Embryonic facial prominence (tissue), 1 donor: ENCODE data around the gene BTRC.

Experiments used
- DNase-seq: peaks from one replicate; pipeline ENCODE4 v3.0.0-alpha.2; 2016; ENCODE audit errors: extremely low spot score

The BTRC gene

DNA sequence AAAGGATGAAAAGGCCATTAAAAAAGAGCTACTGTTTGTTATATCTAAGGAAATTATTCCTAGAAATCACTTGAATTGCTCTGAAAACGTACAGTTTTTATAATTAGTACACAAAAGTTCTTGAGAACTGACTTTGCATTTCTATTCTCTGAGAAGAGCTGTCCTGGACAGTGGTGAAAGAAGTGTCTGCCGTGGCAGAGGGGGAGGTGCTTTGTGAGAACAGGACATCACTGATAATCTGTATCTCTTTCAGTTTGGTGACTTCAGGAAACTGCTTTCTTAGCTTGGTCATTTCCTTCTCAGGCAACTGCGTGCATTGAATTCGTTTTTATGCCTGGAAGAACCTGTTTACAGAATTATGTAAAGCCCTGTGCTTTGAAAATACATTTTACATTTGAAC lies 182.0 kb downstream of the BTRC start:
- DNase-seq: no peak

DNA sequence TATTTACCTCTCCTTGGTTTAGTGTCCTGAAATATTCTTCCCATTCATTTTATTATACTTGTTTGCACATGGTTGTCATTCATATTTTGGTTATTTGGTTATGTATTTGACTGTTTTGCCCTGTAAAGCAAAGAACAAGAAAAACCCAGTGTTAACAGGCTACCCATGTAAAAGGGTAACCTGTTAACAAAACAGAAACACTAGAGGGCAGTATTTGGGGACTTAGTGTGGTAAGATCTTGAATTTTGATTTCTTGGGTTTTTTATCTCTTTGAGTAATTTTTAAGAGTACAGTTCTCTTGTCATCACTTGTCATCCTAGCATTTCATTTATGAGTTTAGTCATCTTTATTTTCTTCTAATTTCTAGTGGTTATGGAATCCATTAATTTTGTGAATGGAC lies 182.8 kb downstream of the BTRC start:
- DNase-seq: no peak

DNA sequence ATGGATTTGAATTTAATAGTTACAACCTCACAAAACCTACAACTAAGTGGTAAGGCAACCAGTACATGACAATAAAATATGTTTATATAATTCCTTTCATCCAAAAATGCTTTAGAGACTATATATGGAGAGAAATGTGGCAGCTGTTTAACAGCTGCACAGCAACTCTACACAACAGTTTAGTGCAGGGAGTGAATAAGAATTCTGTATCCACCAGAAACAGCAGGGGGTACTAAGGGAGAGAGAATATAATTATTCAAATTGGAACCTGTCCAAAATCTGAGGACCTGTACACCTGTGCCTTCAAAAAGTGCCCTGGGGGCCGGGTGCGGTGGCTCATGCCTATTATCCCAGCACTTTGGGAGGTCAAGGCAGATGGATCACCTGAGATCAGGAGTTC lies 184.5 kb downstream of the BTRC start:
- no peak for DNase-seq

DNA sequence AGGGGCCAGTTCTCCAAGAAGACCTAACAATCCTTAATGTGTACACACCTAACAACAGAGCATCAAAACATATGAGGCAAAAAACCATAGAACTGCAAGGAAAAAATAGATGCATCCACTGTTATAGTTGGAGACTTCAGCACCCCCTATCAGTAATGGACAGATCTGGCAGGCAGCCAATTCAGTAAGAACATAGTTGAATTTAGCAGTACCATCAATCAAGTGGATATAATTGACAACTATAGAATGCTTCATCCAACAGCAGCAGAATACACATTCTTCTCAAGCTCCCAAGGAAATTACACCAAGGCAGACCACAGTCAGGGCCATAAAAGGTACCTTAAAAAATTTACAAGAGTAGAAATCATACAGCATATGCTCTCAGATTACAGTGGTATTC lies 191.9 kb downstream of the BTRC start:
- no peak for DNase-seq

DNA sequence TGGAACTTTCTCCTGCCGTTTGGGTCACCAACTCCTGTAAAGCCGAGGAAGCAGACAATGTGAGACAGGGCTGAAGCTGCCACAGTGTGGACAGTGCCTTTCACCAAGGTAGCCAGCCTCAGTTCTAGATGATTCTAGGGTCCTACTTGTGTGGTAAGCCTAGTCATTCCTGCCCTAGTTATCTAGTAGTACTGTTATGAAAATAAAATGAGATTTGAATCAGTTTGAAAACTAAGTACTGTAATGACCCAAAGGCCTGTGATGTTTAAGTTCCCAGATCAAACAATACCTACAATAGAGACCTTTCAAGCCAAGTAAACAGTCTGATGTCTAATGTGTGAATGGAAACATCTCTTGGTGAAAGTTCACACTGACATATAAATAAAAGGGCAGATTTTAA lies 197.0 kb downstream of the BTRC start:
- DNase-seq: no peak

DNA sequence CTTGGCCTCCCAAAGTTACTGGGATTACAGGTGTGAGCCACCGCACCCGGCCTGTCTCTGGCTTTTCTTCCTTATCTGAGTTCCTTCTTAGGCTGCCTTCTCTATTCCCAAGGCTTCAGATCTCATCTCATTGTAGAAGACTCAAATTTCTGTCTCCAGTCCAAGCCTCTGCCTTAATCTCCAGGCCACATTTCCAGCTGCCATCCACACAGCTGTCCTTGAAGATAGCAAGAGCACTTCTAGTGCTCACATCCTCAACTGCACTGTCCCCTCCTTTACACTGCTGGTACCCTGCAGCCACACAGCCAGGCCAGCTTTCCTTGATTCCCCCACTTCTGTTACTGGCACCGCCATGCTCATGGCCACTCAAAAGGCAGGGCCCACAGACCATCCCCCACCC lies 198.5 kb downstream of the BTRC start:
- DNase-seq: no peak

DNA sequence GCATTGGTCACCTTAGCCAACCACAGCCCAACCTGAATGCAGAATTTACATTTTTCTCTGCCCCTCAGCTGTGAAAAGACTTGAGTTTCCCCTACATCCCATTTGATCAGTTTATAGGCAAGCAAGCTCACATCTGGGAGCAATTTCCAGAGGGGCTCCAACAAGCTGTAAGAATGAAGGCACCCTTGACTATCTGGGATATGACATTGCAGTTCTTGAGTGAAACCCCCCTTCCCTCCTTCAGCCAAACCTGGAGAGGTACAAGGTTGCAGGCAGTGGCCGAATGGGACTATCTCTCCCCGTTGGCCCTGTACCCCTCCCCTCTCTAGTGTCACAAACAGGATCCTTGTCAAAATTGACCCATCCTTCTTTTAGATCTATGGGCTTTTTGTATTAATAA lies 203.6 kb downstream of the BTRC start:
- DNase-seq: no peak

DNA sequence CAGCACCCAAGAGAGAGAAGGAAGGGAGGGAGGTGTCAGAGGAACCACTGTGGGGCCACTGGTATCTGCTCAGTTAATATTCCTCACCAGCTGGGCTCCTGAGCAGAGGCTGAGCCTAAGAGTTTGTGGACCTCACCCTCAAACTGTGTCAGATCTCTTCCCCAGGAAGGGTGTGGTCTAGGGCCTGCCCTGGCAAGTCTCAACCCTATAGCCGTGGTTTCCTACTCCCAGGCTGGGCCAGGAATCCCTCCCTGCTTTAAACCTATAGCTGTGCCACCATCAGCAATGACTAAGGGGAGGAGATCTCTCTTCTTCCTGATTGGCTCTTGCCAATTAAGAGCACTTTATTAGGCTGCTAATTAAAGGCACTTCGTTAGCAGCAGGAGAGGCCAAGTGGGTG lies 204.2 kb downstream of the BTRC start:
- no peak for DNase-seq

DNA sequence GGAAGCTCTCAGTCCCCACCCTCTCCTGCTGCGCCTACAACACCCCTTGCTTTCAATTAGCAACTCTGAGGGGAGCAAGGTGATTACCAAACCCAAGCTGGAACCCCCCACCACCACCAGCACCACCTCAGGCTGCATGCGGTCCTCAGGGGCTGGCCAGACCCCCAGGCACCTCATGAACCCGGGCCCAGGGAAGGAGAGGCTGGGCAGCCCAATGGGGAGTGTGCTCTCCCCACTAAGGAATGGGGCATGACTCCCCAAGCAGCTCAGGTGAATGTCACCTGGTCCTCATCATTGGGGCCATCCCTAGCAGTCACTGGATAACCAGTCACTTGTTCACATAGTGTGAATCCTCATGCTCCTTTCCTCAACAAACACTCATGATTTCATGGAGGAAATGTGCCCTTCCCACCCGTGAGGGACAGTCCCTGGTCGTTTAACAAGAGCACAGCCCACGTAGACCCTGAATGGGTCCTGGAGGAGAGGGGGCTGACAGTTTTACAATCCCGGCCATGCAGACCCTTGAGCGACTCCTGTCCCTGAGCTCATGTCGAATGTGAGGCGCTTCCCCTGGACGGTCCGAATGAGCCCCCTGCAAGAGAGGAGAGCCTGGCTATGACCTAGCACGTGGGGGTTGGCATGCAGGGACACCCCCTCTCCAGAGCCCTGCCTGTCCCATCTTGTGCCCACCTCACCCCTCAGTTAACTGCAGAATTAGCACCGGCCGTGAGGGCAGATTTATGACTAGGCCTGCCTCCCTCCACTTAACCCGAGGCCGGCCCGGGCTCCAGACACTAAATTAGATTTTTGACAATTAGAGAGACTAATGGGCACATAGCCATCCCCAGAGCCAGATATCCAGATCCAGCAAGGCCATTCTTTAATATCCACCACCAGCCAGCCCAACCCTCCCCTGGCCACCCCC lies 205.0 kb downstream of the BTRC start:
- DNase-seq: no peak

DNA sequence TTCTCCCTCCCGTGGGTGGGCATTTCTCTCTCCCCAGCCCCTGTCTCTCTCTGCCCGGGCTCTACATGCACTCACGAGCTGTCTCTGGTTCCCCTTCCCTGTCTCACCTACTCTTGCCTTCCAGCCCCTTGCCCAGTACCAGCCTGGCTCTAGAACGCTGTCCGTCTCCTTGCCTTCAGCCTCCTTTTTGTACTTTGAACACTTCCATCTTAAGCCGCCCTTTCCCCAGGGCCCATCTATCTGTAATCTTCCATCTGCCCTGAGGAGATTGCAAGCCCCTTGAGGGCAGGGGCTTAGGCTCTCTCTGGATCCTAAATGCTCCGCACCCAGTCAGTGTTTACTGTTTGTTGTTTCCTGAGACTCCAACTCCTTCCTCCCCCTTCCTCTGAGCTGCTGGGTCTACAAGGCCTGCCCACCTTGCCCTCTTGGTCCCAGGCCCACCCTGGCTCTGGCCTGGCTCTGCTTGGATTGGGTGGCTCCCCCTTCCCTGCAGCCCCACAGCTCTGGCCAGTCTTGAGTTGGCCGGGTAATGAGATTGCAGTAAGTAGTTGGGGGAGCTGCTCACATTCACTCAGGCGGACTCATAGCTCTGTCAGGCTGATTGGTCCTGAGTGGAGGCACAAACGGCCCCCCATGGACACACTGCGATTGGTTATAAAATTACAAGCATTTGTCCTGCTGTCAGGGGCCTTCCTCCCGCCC lies 205.8 kb downstream of the BTRC start:
- no peak for DNase-seq

DNA sequence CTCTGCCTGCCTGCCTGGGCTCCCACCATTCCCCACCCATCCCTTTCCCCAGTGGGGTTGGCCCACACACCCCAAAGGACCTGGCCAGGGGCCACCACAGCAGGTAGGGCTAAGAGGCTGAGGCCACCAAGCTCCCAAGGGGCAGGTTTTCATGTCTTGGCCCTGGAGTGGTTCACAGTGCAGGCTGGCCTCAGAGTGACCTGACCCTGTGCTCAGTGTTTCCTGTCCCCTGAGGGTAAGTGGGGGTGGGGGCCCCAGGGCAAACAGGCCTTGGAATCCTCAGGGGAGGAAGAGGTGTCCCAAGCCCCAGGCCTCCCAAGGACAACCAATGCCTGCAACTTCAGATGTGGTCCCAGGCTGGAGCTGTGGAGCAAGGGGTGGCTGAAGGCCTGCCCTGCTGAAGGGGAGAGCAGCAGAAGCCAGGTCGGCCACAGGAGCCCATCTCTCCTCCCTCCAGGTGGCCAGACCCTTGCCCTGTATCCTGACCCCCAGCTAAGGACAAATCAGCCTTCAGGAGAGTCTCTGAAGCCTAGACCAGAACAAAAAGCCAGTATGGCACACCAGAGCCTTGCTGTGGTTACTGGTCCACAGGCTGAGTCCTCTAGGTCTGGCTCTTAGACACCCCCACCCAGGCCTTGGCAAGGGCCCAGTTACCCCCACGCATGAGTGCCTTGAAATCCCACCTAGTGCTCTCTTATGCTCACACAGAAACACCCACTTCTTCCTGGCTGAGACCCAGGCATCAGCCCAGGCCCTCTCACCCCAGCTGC lies 206.5 kb downstream of the BTRC start:
- DNase-seq: no peak

DNA sequence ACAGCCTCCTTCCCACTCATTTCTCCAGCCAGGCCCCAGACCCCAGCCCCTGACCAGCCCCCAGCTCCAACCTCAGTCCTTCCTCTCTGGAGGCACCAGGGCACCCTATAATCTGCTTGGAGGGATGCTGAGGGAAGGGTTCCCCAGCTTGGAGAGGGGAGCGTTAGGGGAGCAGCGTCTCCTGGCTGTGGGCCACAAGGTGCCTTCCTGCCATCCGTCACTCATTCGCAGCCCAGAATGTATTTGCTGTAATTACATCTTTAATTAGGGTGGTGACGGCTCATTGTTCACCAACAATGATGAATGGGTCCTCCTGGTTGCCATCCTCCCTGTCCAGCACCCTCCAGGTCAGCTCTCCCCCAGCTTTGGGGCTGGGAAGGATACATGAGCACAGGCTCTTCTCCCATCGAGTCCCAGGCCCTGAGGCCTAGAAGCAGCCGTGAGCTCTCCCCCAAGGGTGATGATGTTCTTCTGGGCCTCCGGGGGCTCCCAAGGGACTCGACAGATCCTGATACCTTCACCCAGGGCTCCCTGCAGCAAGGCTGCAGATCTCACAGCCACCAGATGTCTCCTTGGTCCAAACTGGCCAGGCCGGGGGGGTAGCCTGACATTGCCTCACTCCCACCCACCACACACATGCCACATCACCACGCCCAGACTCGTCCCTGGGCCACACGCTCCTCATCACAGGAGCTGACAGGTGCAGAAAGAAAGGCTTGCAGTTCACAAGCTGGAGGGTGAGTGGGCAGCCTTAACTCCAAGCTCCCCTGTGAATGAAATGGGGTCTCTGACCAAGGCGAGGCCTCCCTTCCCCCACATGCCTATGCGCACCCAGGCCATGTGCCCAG lies 207.3 kb downstream of the BTRC start:
- no peak for DNase-seq

DNA sequence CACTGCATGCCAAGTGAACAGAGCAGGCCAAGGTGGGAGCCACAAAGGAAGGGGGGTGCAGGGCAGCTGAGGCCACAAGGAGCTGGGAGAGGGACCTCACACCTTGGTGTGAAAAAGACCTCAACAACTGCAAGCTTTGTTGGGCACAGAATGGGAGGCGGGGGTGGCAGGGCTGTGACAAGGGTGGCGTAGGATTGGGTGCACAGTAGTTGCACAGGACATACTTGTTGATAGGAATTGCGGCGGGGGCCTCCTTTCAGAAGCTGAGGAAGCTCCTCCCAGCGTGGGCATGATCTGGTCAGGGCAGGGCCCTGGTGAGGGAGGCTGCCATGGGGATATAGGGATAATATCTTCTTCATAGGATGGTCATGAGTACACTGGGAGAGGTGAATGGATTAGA lies 208.3 kb downstream of the BTRC start:
- no peak for DNase-seq

DNA sequence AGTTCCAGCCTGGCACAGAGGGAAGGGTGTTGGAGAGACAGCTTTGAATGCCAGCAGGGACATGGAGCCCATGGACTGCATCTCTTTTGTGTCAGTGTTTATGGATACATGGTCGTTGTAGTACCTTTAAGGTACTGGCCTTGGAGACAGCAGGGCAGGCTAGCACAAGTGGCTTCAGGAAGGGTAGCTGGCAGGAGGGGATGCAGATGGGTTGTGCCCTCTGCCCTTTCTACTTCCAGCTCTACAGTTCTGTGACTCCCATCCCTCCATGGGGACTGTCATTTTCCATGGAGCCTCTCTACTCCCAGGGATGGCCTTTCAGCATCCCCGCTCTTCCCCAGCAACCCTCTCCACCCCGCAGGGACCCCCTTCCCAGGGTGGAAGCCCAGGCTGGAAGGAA lies 209.0 kb downstream of the BTRC start:
- no peak for DNase-seq

DNA sequence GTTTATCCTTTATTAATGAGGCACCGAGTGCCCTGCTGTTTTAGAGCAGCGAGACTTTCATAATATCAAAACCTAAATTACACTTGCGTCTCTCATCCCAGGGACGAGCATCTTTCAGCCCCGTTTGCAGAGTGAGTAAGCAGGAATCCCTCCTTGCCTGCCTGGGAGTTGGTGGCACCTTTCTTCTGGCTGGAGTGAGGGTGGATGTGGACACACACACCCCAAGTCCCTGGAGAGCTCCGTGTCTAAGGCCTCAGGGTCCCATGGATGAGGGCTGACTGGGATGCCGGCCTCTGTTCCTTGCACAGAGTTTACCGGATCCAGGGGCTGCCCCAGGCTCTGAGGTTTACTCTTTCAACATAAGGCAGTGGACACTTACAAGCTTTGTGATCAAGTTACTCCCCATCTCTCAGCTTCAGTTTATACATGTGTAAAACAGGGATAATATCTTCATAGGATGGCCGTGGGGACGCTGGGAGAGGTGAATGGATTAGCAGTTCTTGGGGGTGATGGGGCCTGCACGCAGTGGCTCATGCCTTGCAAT lies 209.6 kb downstream of the BTRC start:
- no peak for DNase-seq

DNA sequence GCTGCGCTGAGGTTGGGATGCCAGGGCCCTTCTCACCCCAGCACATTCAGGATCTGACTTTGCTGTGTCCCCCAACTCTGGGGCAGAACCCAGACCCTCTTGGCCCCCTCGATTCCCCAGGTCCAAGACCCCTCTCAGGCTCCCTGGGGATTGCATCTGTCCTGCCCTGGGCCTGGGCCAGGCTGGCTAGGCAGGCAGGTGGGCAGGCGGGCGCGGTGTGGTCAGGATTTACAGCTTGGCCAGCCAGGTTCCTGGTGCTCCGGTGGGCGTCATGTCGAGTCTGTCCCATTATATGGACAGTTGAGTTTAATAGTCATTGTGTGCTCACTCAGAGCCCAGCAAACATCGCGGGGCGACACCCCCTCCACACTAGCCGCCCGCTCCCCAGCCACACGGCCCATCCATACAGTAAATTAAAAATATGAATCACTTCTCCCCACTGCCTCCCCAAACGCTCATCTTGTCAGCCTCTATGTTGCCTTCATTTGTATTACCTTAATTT lies 210.6 kb downstream of the BTRC start:
- no peak for DNase-seq

DNA sequence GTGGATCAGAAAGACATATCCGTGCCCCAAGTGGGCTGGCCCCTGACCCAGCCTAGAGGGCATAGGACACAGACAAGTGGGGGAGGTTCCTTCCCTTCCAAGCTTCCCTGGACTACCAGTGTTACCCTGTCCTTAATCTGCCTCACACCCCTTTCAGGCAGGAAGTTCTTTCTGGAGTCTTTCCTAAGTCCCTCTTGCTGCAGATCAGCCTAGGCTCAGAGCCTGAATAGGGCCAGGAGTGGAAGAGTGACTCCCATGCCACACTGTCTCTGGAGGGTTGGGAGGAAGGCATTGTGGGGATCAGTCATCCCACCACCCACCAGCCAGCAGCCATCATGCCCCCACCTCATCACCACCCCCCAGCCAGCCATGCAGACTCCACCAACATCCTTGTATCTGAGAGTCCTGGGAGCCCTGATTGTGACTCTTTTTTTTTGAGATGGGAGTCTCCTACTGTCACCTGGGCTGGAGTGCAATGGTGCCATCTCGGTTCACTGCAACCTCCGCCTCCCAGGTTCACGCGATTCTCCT lies 211.5 kb downstream of the BTRC start:
- DNase-seq: no peak

DNA sequence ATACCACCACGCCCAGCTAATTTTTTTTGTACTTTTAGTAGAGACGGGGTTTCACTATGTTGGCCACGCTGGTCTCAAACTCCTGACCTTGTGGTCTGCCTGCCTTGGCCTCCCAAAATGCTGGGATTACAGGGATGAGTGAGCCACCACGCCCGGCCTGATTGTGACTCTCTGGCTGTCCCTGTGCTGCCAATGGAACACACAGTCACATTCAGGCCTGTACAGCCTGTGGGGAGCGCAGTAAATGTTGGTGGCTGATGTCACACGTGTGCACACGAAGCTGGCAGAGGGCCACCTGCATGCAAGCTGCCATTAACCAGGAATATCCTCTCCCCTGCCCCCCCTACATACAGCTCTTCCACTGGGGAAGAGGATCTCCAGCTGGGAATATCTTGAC lies 212.0 kb downstream of the BTRC start:
- DNase-seq: no peak

DNA sequence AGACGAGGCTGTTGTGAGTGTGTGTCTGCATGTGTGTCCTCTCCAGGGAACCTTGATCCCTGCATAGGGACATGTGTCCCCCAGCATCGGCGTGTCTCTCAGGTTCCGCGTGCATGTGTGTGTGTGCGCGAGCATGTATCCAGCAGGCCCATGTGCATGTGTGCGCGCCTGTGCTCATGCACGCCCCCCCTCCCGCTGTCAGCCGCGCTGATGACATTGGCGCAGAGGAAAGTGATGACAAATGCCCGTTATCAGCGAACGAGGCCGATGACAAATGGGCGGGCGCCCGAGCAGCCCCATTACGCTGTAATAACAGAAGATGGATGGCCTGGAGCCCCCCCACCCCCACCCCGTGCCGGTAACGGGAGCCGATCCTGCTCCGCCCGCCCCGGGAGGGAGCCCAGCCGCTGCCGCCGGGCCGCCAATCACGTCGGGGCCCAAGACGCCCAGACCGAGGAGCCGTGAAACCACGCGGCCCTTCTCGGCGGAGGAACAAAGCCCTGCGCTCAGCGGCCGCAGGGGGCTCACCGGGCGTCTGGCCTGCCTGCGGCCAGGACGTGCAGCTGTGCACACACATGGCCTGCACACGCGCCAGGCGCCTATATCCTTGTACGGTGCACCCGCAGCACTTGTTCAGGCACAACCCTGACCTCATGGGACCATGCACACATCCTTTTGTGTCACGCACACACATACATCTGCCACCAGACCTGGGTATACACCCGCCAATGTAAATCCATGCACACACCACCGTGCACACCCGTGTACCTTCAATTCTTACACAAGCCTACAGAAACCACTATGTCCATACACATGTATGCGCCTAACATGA lies 212.6 kb downstream of the BTRC start:
- no peak for DNase-seq
